D721Med (cell line): ENCODE data around the gene MFNG.

Experiments
- DNase-seq: peaks from one replicate; pipeline ENCODE4 v3.0.0; 2011; ENCODE audit warnings: low spot score; ENCODE audit not compliant: insufficient read length
- FAIRE-seq: peaks from 2 replicates; lab custom pipeline; 2011; peaks lifted over from hg19 to GRCh38; lab: Jason Lieb, UNC
- TF ChIP-seq, protein P1 (sequence below): IDR thresholded peaks from 2 replicates; pipeline ENCODE4 v1.5.1; 2012; ENCODE audit warnings: mild to moderate bottlenecking, control low read depth; ENCODE audit not compliant: insufficient read depth; ENCODE audit errors: missing control alignments

The MFNG gene

DNA sequence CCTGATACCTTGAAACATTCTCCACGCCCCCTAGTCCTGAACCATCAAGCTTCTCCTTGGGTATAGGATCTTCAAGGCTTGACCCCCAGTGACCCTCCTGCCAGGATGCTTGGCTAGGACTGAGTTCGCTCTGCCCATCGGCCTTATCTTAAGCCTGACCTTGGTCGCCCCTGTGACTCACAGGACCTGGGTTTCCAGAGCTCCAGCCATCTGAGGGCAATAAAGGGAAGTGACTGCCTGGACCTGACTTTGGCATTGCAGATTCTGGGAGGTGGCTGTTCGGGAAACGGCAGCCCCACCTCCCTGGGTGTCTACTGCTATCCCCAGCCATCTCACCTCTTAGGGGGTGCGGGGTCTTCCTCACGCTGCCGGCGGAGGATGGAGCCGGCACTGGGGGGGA, 17.7 kb upstream of the MFNG start:
- DNase-seq (no peak), FAIRE-seq (no peak)
- TF ChIP-seq, protein P1, sequence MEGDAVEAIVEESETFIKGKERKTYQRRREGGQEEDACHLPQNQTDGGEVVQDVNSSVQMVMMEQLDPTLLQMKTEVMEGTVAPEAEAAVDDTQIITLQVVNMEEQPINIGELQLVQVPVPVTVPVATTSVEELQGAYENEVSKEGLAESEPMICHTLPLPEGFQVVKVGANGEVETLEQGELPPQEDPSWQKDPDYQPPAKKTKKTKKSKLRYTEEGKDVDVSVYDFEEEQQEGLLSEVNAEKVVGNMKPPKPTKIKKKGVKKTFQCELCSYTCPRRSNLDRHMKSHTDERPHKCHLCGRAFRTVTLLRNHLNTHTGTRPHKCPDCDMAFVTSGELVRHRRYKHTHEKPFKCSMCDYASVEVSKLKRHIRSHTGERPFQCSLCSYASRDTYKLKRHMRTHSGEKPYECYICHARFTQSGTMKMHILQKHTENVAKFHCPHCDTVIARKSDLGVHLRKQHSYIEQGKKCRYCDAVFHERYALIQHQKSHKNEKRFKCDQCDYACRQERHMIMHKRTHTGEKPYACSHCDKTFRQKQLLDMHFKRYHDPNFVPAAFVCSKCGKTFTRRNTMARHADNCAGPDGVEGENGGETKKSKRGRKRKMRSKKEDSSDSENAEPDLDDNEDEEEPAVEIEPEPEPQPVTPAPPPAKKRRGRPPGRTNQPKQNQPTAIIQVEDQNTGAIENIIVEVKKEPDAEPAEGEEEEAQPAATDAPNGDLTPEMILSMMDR: no peak

DNA sequence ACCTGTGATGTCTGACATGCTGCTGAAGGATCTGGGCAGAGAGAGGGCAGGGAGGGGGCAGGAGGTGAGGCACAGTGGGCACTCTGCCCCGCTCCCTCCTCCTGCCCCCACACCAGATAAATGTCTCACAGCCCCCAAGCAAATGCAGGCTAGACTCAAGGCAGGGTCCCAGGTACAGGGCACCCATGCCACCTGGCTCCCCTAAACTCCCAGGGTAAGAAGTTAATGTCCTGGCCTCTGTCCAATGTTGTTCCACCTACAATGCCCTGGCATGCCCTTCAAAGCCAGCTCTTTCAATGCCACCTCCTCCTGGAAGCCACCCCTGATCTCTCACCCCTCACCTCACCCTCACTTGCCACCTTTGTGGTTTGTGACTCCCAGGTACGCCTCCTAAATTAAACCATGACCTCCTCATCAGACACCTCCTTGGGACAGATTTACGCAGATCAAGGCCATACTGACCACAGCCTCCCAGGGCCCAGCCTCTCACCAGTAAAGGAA, 17.0 kb upstream of the MFNG start:
- FAIRE-seq (no peak), DNase-seq (no peak)
- TF ChIP-seq, protein P1: no peak

DNA sequence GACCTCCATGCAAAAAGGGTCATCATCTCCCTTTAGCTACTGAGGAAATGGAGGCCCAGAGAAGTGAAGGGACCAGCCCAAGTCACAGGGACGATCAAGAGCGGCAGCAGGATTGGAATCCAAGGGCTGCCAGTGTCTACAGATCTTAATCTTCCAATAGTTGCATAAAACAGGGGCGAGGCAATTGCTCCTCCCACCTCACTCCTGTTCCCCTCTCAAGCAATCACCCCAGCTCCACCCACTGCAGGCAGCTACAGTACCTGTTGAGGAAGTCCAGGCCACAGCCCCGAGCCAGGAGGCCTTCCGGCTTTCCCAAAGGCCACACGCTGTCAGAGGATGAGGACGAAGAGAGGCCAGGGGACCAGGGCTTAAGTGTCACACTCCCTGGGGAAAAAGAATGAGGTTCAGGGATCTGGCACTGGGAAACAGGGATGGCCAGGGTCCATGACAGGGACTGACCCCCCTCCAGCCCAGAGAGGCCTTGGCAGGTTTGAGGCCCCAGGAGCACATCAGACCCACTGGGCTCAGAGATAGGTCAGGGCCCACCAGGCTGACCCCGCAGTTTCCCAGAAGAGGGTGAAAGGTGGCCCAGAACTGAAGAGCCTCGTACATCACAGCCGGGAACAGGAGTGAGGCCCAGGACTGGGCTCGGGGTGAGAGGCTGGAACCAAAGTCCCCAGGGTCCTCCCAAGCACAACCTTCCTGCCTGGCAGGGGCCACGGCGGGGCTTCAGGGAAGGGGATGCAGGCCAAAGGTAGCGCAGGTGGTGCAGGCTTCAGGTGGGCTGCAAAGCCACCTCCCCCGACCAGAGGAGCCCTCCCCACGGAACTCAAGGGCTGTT, 16.4 kb upstream of the MFNG start:
- DNase-seq: no peak
- FAIRE-seq: no peak
- TF ChIP-seq, protein P1: no peak

DNA sequence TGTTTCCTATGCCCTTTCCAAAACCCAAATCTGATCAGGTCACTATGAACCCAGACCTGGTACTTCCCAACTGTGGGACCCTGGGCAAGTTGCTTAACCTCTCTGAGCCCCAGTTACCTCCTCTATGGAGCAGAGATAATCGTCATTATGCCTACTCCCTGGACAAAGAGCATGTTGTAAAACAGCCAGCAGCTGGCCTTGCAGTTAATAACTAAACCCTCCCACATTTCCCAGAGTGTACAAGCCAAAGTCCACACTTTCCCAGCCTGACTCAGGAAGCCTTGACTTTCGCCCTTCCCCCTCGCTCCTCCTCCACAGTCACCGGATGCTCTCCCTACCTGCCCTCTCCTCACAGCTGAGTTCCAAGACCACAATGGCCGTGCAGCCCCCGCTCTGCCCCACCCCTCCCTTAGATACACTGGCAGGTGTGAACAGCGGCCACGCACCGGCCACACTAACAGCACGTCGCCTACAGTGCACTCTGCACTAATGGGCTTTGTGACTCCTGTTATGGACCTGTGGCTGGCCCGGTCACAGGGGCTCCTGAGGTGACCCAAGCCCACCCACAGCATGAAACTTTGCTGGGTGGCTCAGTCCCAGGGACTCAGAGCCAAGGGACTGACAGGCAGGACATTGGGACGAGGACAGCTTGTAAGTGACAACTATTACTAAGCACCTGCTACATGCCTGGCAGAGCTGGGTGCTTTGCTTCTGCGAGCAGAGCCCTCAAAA, 15.6 kb upstream of the MFNG start:
- TF ChIP-seq, protein P1: no peak
- no peak for DNase-seq
- FAIRE-seq: no peak

DNA sequence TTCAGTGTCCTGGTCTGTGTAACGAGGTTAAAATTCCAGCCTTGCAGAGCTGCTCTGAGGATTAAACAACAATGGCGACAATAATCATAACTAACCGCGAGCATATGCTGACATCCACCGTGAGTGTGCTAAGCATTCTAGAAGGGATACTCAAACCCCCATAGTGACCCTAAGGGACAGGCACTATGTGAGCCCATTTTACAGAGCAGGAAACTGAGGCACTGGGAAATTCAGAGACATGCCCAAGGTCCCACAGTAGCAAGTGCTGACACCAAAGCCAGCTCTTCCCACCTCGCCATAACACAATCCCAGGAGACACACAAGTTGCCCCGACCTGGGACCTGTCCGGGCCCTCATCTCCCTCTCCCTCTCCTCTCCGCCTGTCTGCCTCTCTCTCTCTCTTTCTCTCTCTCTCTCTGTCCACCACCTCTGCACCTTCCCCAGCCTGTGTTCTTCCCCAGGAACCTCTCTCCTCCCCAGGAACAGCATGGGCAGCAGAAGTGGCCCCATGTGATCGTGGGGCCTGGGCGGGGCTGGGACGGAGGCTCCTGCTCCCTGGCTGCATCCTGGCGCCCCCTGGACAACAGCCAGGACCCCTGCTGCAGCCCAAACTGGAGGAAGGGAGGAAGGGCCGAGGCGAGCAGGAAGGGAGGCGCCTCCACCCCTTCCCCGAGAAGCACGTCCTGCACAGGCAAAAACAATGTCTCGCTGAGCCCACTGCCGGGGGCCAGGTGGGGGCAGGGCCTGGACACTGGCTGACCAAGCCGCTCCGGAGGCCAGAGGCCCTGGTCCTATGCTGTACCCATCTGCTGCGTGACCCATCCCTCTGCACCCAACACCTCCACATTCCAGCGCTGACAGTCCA, 14.8 kb upstream of the MFNG start:
- DNase-seq (no peak), FAIRE-seq (no peak)
- TF ChIP-seq, protein P1: no peak

DNA sequence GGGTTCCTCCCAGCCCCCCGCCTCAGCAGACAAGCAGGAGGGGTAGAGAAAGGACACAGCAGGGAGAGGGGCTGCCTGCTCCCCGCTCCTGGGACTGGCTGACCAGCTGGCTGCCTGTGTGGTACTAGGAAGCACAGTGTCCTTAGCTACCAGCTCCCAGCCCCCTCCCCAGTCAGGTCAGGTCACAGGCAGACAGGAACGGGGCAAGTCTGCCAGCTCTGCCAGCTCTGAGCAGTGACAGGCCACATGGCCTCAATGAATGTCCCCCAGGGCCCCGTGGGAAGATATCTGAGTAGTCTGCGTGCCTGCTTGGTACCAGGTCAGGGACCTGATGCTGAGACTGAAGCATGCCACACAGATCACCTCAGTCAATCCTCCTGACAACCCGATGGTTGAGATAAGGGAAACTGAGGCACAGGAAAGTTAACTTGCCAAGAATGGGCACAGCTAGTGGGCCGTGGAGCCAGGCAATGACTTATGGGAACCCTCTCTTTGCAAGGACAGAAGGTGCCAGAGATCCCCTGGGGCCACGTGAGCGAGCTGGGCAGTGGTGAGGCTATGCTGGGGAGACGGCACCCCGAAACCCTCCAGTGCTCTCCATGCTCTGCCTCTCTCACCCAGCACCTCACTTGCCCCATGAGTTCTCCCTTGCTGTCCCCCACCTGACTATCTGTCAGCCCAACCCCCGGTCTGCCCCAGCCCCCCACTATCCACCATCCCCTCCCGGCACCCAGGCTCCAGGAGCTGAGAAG, 13.8 kb upstream of the MFNG start:
- DNase-seq (no peak), FAIRE-seq (no peak)
- TF ChIP-seq, protein P1: no peak
